AG04449 (cell line): ENCODE measurements around the gene TMEM258.

Experiments
- CTCF ChIA-PET: fragments of 350-600 bp; formaldehyde crosslinking; extraction: SDS; loops from one replicate; lab custom pipeline; 2021; ENCODE audit warnings: antibody characterized with exemption; lab: Yijun Ruan, JAX
- POLR2A ChIA-PET: fragments of 400-600, 350-600 bp; formaldehyde crosslinking; extraction: SDS; loops from one replicate; lab custom pipeline; 2020; ENCODE audit warnings: antibody characterized with exemption, inconsistent platforms; lab: Yijun Ruan, JAX
- DNase-seq: peaks from one replicate; pipeline ENCODE4 v3.0.0-alpha.2; 2010; ENCODE audit warnings: low read depth, low spot score
- H3K4me3 ChIP-seq: 2 replicates; pipeline ENCODE4 v1.5.1; 2011; ENCODE audit warnings: low read depth, mild to moderate bottlenecking, control low read depth, low read length
- TF ChIP-seq, protein P1 (sequence below): IDR thresholded peaks from one replicate; pipeline ENCODE4 v1.5.1; 2011; ENCODE audit warnings: mild to moderate bottlenecking, moderate library complexity, low read length, control low read depth, inconsistent platforms; ENCODE audit not compliant: insufficient read depth; ENCODE audit errors: missing control alignments

Gene TMEM258

DNA sequence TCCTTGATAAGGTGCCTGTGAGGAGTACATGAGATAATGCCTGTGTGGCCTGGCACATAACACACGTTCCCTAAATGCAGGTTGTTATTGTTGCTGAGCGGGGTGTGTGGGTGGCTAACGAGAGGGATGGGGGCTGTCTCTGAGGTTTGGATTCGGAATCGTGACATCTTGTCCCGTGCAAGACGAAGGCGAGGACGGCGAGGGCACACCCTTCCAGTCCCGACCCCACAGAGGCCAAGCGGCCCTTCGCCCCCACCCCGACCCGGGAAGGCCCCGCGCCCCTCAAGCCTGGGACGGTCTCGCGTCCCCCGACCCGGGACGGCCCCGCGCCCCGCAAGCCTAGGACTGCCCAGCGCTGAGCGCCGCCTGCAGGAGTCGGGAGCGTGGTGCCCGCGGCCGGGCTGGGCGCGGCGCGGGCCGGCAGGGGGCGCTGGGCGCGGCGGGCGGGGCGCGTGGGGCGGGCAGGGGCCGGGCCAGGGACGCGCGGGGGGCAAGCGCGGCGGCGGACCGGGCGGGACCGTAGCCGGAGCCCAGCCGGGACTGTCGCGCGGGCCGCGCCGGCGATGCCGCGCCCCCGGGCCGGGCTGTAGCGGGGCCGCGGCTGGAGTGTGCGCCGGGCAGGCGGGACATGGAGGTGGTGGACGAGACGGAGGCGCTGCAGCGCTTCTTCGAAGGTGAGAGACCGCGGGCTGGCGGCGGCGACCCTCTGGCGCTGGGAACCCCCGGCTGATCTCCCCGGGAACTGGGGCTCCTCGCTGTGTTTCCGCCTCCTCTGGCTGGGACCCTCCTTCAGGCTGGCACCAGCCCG is 40.1 kb downstream of the TMEM258 start, which contains the start of gene MYRF:
TSS of gene MYRF (plus strand) at position 520 of the 808 bp plus-strand sequence. CDS start at position 629, 109 bp downstream.
- ChIA-PET POLR2A (no interaction called here), CTCF (interaction anchor here (0.7 to 8.7 kb wide), 16 partner anchors 10 to 355 kb away, joined by 3 to 151 read pairs (median 8); partner anchors contain the start of genes FEN1 and TMEM258)
- no peak for DNase-seq
- TF ChIP-seq, protein P1, sequence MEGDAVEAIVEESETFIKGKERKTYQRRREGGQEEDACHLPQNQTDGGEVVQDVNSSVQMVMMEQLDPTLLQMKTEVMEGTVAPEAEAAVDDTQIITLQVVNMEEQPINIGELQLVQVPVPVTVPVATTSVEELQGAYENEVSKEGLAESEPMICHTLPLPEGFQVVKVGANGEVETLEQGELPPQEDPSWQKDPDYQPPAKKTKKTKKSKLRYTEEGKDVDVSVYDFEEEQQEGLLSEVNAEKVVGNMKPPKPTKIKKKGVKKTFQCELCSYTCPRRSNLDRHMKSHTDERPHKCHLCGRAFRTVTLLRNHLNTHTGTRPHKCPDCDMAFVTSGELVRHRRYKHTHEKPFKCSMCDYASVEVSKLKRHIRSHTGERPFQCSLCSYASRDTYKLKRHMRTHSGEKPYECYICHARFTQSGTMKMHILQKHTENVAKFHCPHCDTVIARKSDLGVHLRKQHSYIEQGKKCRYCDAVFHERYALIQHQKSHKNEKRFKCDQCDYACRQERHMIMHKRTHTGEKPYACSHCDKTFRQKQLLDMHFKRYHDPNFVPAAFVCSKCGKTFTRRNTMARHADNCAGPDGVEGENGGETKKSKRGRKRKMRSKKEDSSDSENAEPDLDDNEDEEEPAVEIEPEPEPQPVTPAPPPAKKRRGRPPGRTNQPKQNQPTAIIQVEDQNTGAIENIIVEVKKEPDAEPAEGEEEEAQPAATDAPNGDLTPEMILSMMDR, result peak; percentile 75
- H3K4me3 ChIP-seq, result peak within 1 kb of the TSS; percentile 62

DNA sequence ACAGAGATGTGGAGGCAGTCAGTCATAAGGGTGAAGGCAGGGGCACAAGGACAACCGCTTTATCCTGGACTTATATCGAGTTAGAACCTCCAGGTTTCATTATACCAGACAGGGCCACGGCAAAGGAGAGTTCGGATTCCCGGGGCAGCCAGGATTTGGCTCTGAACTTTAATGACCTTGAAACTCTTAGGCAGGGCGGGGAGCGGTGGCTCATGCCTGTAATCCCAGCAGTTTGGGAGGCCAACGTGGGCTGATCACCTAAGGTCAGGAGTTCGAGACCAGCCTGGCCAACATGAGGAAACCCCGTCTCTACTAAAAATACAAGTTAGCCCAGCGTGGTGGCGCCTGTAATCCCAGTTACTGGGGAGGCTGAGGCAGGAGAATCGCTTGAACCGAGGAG is 41.0 kb downstream of the TMEM258 start:
- ChIA-PET CTCF (interaction anchor here (1.0 to 8.7 kb wide), 15 partner anchors 6 to 627 kb away, joined by 3 to 151 read pairs (median 4); partner anchors contain the start of genes FEN1 and TMEM258), POLR2A (no interaction called here)
- H3K4me3 ChIP-seq, result no peak overlapping the region
- TF ChIP-seq, protein P1, result no peak
- no peak for DNase-seq

DNA sequence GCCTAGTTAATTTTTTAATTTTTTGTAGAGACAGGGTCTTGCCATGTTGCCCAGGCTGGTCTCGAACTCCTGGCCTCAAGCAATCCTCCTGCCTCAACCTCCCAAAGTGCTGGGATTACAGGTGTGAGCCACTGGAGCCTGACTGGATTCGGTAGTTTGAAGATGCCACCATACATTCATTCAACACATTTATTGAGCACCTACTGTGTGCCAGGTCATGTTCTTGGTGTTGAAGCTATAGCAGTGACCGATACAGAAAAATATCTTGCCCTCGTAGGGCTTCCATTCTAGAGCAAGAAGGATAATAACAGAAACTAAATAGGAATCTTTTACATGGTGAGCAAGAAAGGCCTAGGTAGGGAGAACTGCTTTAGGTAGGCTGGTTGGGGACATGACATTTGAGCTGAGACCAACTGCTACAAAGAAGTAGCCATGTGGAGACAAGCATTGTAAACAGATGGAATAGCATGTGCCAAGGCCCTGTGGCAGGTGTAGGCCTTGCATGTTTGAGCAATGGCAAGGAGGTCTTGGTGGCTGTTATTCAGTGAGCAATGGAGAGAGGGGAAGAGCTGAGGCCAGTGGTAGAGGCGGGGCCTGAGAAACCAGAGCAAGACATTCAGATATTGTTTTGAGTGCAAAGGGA is 41.6 kb downstream of the TMEM258 start:
- CTCF ChIA-PET, result interaction anchor here (1.2 to 8.7 kb wide), 15 partner anchors 7 to 627 kb away, joined by 3 to 151 read pairs (median 9); partner anchors contain the start of genes FEN1 and TMEM258
- no peak for DNase-seq
- TF ChIP-seq, protein P1, result no peak
- H3K4me3 ChIP-seq, result no peak overlapping the region
- POLR2A ChIA-PET, result no interaction called here

DNA sequence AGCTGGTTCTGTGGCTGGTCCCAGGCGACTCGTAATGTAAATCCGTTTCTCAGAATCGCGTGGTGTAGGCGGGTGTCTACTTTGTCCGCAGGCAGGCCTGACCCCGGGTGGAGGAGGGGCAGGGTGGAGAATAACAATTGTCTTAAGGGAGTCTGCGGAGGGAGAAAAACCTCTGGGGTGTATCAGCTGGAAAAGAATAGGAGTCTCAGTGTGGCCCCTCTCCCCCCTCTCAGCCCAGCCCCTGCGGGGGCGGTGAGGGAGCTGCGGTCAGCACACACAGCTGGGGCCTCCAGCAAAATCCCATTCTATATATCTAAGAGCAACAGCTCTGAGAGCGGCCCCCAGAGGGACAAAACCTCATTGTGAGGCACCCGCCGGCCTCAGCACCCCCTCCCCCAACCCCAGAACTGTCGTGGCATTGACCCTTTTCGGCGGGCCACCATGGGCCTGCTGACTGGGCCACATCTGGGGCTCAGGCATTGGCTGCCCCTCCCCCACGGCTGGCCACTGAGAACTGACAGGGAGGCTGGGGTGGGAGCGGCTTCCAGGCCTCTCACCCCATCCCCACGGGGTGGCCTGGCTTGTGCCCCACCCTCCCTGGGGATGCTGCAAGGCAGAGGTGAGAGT is 42.7 kb downstream of the TMEM258 start:
- DNase-seq, result no peak
- CTCF ChIA-PET, result interaction anchor here (0.8 to 8.7 kb wide), 14 partner anchors 8 to 358 kb away, joined by 3 to 151 read pairs (median 19); partner anchors contain the start of genes FEN1 and TMEM258
- TF ChIP-seq, protein P1, result no peak
- POLR2A ChIA-PET, result no interaction called here
- H3K4me3 ChIP-seq, result no peak overlapping the region

DNA sequence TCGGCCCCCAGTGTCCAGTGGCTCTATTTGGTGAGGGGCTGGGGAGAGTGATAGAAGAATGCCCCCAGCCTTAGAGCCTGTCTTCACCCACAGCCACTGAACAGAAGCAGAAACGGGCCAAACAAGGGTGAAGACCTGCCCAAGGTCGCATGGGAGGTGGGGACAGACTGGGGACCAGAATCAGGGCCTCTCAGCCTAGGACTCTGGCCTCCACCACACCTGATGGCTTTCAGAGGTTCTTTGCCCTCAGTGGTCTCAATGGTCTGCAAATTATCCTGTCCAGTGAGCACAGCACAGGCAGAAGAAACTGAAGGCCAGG is 44.5 kb downstream of the TMEM258 start:
- TF ChIP-seq, protein P1, result no peak
- CTCF ChIA-PET, result interaction anchor here (0.6 to 8.7 kb wide), 17 partner anchors 10 to 360 kb away, joined by 3 to 151 read pairs (median 15); partner anchors contain the start of genes FEN1 and TMEM258
- DNase-seq, result no peak
- POLR2A ChIA-PET, result no interaction called here
- H3K4me3 ChIP-seq, result no peak overlapping the region
